GM11168 (cell line): ENCODE measurements around the gene PLEKHO2.

Source experiments
- in situ Hi-C: fragments of 300-500 bp; cut with MboI; formaldehyde crosslinking; loops from one replicate; pipeline ENCODE4 v1.12.0; 2022; ENCODE audit warnings: low sequenced_read_pairs; ENCODE audit not compliant: unreplicated experiment

Gene PLEKHO2

DNA sequence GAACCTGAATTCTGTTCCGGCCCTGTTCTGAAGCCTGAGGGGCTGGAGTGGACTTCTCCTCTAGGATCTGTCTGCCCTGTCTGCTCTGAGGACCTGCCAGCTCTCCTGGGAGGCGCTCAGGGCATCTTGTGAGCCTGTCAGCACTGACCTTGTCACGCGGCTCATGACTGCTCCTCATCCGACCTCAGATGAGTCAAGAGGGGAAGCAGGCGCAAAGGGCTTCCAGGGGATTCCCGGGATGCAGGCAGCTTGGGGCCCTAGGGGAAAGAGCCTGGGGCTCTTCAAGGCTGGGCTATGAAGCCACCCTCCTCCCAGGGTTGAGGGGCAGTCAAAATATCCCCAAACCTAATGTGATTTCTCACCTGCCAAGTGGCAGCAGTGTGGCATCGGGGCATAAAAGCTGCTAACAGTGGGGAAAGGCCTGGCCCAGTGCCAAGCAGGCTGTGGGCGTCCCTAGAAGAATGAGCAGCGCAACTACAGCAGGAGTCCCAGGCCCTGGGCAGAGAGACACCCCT is 42.3 kb downstream of the PLEKHO2 start:
- in situ Hi-C loops = no loop called here

DNA sequence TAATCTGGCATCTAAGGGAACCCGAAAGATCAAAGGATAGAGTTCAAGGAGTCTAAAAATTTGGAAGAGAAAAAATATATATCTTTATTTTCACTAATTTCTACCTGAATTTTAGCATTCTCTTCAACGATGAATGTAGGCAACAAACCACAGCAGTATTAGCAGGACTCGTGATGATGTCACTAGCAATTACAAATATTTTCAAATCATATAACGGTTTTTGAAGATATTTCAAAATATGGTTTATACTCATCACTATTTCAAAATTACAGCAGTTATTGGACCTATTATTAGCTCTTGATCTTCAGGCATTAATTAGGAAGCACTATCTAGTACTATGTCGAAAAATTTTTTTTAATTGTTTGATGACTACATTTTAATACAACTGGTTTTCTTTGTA is 43.0 kb downstream of the PLEKHO2 start:
- in situ Hi-C loops = no loop called here

GRCh38 chr15:64888336-64888735 is 46.6 kb downstream of the PLEKHO2 start:
- in situ Hi-C loops = no loop called here

- in situ Hi-C loops = no loop called here
These were observed 49.8 kb downstream of the PLEKHO2 start for GRCh38 chr15:64891561-64891960.

GRCh38 chr15:64892847-64893403 is 51.2 kb downstream of the PLEKHO2 start:
- in situ Hi-C loops = no loop called here

- in situ Hi-C loops = no loop called here
These were observed 52.0 kb downstream of the PLEKHO2 start for GRCh38 chr15:64893481-64894394.

GRCh38 chr15:64894395-64895056 is 52.8 kb downstream of the PLEKHO2 start:
- in situ Hi-C loops = no loop called here

GRCh38 chr15:64895285-64896065 is 53.8 kb downstream of the PLEKHO2 start:
- in situ Hi-C loops = no loop called here

DNA sequence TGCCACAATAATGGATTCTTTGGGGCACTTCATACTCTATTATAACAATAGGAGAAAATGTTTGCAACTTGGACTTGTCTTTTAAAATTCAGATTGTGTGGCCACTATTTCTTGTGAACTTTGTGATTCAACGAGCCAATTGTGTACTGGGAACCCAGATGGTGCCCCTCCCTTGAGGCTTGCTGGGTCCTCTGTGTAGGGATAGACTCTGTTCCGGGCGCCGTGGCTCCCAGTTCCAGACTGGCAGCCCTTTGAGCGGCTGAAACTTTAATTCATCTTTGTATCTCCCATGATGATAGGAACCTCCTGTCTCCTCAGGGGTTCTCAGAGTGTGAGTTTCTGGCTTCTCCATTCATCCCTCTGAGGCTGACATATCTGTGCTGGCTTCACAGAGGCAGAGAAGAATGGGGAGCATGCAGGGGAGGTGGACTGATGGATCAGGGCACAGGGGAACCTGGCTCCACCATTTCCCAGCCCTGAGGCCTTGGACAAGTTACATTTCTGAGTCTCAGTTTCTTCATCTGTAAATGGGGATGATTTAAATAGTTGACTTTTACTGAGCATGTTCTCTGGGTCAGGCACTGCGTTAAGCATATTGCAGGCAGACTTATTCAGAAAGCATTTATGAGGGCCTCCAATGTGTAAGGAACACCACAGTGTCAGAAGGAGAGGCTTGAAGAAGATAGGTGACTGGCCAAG is 54.8 kb downstream of the PLEKHO2 start:
- in situ Hi-C loops = no loop called here

GRCh38 chr15:64897345-64897985 is 55.8 kb downstream of the PLEKHO2 start:
- in situ Hi-C loops = no loop called here

GRCh38 chr15:64898406-64898805 is 56.7 kb downstream of the PLEKHO2 start:
- in situ Hi-C loops = no loop called here

GRCh38 chr15:64901141-64901540 is 59.4 kb downstream of the PLEKHO2 start:
- in situ Hi-C loops = loop anchor here (10.0 kb wide), 2 partner anchors 56 to 166 kb away; partner anchors contain the start of gene PLEKHO2

DNA sequence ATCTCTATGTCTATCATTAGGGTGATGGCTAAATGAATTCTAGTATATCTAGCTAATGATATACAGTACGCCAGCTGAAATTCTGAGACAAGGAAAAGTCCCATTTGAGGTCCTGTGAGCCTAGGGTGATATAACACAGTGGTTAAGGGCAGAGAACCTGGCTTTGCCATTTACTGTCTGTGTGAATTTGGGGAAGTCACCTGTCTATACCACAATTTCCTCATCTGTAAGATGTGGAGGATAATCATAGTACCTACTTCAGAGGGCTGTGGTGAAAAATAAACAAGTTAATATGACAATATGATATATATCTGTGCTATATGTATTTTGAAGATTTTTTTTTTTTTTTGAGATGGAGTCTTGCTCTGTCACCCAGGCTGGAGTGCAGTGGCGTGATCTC is 60.2 kb downstream of the PLEKHO2 start:
- in situ Hi-C loops = loop anchor here (10.0 kb wide), 2 partner anchors 57 to 167 kb away; partner anchors contain the start of gene PLEKHO2

- in situ Hi-C loops = loop anchor here (10.0 kb wide), 2 partner anchors 58 to 168 kb away; partner anchors contain the start of gene PLEKHO2
These were observed 61.1 kb downstream of the PLEKHO2 start for GRCh38 chr15:64902863-64903262.

GRCh38 chr15:64903326-64903950 is 61.7 kb downstream of the PLEKHO2 start:
- in situ Hi-C loops = loop anchor here (10.0 kb wide), 2 partner anchors 59 to 169 kb away; partner anchors contain the start of gene PLEKHO2

- in situ Hi-C loops = loop anchor here (10.0 kb wide), 2 partner anchors 59 to 169 kb away; partner anchors contain the start of gene PLEKHO2
These were observed 62.5 kb downstream of the PLEKHO2 start for GRCh38 chr15:64904189-64904588.

DNA sequence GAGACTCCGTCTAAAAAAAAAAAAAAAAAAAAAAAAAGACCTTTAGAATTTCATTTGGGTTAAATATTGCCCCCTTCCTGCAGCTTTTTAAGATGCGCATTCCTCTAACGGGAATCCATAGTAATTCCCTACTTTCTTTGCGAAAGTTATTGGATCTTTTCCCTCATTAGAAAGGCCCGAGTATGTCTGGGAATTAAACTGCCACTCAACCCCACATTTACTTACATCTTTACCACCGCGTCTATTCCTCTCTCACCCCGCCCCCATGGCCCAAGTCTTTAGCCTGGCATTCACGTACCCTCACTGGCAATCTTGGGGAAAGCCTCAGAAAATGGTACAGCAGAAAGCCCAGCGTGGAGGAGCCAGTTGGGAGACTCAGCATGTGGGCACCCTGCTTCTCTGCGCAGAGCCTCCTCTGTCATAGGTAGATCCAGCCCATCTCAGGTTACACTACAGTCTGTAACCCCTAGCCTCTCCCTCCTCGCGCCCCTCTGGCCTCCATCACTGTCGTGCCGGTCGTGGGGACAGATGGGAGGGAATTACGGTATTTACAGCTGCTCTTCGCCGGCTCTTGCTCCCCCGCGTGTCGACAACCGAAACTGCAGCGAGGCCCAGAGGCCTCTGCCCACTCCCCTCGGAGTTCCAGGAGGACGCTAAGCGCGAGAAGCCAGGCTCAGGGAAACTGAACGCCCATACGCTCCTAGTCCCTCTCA is 63.6 kb downstream of the PLEKHO2 start:
- in situ Hi-C loops = loop anchor here (10.0 kb wide), 2 partner anchors 60 to 170 kb away; partner anchors contain the start of gene PLEKHO2
